Measurements from ENCODE around the gene BLOC1S6. TPM values are rescaled to one million over a fixed set of nuclear protein-coding genes. Genes with fewer than 3 reads are reported as not detected.

The BLOC1S6 gene
- total and polyA plus RNA-seq, 9 of the 15 experiments (the other 6 are each of a cell fraction or from before 2014, with no cell fraction given), result 18.2 to 72.4 (median 38.4) TPM

- TF ChIP-seq UBTF (IDR thresholded peaks at IDR 0.05; ENCODE audit: borderline replicate concordance in 1 of 2, low read depth in 2 of 2, low read length in 2 of 2) (no peak), ZFP36 (IDR thresholded peaks at IDR 0.05; ENCODE audit: low read depth, low read length, partially characterized antibody) (peak; percentile 16), ZNF77 (CRISPR knock-in tag; IDR thresholded peaks at IDR 0.05) (no peak), ZNF79 (CRISPR knock-in tag; IDR thresholded peaks at IDR 0.05; ENCODE audit: low read depth) (no peak), ZNF639 (CRISPR knock-in tag; conservative IDR thresholded peaks at IDR 0.05 in 1 of 2, IDR thresholded peaks at IDR 0.05 in 1 of 2) (peak in 1 of 2 experiments; percentile 83; a peak in 2 of 4 replicates), PYGO2 (tag; IDR thresholded peaks at IDR 0.05) (0 out of 2 replicates have a peak, but pooled peaks have one; percentile 9), POLR2A (conservative IDR thresholded peaks at IDR 0.05) (peak; percentile 80), NKRF (IDR thresholded peaks at IDR 0.05; ENCODE audit: borderline replicate concordance) (no peak), SMARCA4 (IDR thresholded peaks at IDR 0.05) (no peak), TSHZ1 (CRISPR knock-in tag; IDR thresholded peaks at IDR 0.05) (no peak), ATF1 (CRISPR knock-in tag; IDR thresholded peaks at IDR 0.05) (0 out of 2 replicates have a peak, but pooled peaks have one; percentile 36), ATF1 (tag; IDR thresholded peaks at IDR 0.05) (peak; percentile 91), ETS1 (conservative IDR thresholded peaks at IDR 0.05; ENCODE audit: control insufficient read depth, low read depth, low read length) (no peak), RBFOX2 (IDR thresholded peaks at IDR 0.05; ENCODE audit: low read depth, low read length) (peak; percentile 43), PHF8 (IDR thresholded peaks at IDR 0.05; ENCODE audit: borderline replicate concordance, low read length) (peak; percentile 42; the same call in 1 of the 2 replicates), KDM2B (CRISPR knock-in tag; IDR thresholded peaks at IDR 0.05) (no peak)
Measured at GRCh38 chr15:45548753-45549520, 38.2 kb upstream of the BLOC1S6 start (continued).

Data from K562 (cell line).